ENCODE data around the gene SH3TC2. TPM values are rescaled to one million over a fixed set of nuclear protein-coding genes. Genes with fewer than 3 reads are reported as not detected.
A peak's percentile ranks its signal among the peaks of the same experiment; 100 is the strongest.

Gene SH3TC2
- total RNA-seq, 1 donor from 2014 or later: 0.41 TPM

GRCh38 chr5:148956477-148957385, 106.1 kb downstream of the SH3TC2 start:
- FAIRE-seq: no peak
- DNase-seq (ENCODE audit: low spot score in 2 of 2): no peak

Small RNAs within 50 kb of the gene (small RNA-seq; reads per million reads assigned to genes)
- gene MIR584 (4.0 reads per million, percentile 90 among the genes with 10 or more reads in this experiment), gene RNU6-732P (not detected)

Other genes with a start within 250 kb of the SH3TC2 start
- gene ADRB2, start 236.5 kb downstream of the SH3TC2 start, total RNA-seq: 0.82 TPM
- gene ABLIM3, start 78.4 kb upstream of the SH3TC2 start, total RNA-seq: 10.6 TPM
- gene AFAP1L1, start 208.8 kb upstream of the SH3TC2 start, total RNA-seq: 4.9 TPM

Data from frontal cortex (tissue), 4 donors.